NCI-H1417 treated with DMSO at 0.1 percent for 48 hours (cell line): ENCODE measurements around the gene C16orf96.

ENCODE experiments used
- DNase-seq: peaks from one replicate; lab custom pipeline; 2025; lab: John Stamatoyannopoulos, UW

The C16orf96 gene

DNA sequence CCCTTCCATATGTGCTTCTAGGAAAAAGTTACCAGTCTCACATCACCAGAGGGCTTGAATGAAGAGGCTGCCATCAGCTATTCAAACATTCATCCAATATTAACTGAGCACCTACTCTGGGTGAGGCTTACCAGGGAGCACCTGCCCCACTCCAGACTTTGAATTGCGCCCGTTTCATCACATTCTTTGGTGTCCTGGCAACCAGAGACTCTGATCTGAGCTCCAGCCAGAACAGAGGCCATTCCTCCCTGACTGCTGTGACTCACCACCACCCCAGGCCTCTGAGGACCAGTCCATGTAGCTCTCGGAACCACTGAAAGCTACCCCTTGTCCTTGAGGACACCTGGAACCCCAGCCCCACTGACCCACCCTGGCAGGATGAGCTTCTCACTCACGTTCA is at the start of gene C16orf96:
Gene C16orf96, plus strand, starts transcription at position 229 of the 400 bp plus-strand sequence. Its CDS starts 150 bp downstream, at position 379.
- no peak for DNase-seq

DNA sequence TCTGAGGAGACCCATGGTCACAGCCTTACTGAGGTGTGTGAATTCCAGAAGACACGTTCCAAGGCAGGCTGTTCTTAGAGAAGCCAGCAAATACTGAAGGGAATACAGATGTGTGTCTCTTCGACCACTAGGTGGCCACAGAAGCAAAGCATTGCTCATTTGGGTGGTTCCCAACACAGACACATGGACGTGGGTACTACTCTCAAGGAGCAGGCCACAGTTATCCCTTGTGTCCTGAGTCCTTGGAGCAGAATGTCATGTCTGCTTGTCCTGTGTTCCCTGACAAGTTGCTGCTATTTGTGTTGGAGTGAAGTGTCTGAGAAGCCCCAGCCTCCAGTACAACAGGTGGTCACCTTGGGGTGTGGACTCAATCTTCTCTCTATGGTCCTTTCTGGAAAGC is 49.7 kb upstream of the C16orf96 start:
- DNase-seq: no peak

DNA sequence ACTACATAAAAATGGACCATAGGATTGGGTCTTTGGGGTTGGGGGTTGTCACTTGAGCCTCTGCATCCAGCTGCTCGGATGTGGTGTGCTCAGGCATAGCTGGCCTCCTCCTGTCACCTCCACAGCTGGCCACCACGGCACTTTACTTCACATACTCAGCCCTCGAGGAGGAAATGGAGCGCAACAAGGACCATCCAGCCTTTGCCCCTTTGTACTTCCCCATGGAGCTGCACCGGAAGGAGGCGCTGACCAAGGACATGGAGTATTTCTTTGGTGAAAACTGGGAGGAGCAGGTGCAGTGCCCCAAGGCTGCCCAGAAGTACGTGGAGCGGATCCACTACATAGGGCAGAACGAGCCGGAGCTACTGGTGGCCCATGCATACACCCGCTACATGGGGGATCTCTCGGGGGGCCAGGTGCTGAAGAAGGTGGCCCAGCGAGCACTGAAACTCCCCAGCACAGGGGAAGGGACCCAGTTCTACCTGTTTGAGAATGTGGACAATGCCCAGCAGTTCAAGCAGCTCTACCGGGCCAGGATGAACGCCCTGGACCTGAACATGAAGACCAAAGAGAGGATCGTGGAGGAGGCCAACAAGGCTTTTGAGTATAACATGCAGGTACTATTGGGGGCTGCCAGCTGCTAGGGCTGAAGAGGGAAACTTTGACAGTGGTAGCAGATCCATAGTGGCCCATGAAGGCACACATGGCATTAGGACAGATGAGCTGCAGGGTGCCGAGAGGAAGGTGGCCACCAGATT is 48.4 kb upstream of the C16orf96 start:
- DNase-seq: no peak

DNA sequence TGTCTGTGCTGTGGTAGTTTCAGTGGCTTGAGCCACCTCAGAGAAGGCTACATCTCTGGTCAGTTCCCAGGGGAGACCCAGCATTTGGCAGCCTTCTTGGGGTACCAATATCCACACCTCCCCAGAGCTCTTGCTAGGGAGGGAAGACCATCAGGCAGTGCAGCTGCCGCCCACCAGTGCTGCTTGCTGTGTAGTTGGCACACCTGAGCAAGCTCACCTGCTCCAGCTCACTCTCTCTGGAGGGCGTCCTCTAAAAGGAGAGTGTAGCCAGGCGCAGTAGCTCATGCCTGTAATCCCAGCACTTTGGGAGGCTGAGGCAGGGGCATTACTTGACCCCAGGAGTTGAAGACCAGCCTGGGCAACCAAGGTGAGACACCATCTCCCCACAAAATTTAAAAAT is 47.3 kb upstream of the C16orf96 start:
- no peak for DNase-seq

DNA sequence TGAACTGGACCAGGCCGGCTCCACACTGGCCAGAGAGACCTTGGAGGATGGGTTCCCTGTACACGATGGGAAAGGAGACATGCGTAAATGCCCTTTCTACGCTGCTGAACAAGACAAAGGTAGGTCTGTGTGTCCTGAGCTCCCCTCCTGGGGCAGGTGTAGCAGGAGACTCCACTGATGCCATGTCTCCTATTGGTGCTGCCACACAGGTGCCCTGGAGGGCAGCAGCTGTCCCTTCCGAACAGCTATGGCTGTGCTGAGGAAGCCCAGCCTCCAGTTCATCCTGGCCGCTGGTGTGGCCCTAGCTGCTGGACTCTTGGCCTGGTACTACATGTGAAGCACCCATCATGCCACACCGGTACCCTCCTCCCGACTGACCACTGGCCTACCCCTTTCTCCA is 46.7 kb upstream of the C16orf96 start:
- DNase-seq: no peak

DNA sequence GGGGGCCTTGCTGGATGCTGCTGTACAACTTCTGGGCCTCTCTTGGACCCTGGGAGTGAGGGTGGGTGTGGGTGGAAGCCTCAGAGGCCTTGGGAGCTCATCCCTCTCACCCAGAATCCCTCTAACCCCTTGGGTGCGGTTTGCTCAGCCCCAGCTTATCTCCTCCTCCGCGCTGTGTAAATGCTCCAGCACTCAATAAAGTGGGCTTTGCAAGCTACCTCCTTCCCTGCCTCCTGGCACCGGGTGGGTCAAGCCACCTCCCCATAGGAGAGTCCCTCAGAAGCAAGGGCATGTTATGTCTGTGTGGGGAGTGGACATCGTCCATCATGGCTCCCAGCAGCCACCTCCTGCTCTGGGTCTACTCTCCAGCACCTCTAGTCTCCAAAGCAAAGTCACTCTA is 46.0 kb upstream of the C16orf96 start:
- no peak for DNase-seq

DNA sequence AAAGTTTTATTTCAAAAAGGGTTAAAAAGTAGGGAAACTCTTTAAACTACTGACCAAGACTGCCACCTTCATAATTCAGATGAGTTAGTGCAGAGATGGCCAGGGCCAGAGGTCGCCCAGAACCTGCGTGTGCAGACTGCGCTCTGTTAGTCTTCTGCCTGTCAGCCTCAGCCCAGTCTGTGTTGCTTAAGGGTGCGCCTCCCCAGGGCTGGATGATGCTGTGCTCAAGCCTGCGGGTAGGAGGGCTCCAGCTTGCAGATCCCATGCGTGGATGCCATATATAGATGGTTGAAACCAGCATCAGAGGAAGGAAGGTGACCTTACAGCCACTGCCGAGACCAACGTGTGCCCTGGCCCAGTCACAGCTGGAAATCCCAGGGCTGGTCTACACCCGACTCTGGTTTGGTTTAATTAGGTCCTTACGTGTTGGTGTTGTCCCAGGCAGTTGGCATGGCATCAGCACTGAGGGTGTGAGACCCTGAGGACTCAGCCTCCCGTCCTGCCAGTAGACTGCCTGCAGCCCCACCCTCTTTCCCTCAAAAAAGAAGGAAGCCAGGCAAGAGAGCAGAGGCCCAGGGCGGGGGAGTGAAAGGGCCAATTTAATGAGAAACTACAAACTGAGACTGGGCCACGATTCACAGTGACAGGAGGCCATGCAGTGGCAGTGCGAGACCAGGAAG is 45.3 kb upstream of the C16orf96 start:
- DNase-seq: no peak

DNA sequence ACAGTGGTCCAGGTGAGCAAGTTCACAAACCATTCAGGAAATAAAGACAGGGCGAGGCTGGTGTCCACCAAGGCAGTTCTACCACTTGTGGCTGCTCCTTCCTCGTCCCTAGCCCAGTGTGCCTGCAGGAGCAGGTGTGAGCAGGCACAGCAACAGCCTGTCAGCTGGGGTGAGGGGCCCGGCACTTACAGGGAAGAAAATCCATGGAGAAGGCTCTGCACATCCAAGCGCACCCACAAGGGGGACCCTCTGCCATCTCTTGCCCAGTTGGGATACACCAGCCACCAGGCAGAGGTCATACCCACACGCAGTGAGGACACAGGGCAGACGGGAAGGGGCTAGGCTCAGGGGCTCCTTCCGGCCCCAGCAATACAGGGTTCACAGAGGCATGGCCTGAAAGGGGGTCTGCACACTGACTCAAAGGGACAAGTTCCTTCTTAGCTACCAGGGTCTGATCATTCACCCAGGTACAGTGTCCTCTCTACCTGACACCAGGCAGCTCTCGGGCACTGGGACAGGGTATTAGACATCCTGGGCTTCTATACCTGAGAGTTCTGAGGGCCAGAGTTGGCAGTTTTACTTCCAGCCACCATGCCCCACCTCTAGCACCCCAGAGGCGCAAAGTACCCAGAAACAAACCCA is 44.6 kb upstream of the C16orf96 start:
- DNase-seq: no peak

DNA sequence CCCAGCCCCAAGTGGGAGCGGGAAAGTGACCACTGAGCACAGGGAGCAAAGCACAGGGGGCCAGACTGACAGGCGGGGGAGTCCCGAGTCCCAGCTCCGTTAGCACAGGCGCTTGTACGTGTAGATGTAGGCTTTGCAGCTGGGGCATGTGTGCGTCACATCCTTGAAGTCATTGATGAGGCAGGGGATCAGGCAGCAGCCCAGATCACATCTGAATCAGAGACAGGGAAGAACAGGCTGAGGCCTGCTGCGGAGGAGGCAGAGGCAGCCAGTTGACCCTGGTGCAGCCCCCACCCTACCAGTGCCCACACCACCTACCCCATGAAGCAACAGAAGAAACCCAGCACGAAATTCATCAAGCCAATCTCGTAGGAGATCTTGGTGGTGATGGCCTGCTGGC is 43.7 kb upstream of the C16orf96 start:
- DNase-seq: no peak

DNA sequence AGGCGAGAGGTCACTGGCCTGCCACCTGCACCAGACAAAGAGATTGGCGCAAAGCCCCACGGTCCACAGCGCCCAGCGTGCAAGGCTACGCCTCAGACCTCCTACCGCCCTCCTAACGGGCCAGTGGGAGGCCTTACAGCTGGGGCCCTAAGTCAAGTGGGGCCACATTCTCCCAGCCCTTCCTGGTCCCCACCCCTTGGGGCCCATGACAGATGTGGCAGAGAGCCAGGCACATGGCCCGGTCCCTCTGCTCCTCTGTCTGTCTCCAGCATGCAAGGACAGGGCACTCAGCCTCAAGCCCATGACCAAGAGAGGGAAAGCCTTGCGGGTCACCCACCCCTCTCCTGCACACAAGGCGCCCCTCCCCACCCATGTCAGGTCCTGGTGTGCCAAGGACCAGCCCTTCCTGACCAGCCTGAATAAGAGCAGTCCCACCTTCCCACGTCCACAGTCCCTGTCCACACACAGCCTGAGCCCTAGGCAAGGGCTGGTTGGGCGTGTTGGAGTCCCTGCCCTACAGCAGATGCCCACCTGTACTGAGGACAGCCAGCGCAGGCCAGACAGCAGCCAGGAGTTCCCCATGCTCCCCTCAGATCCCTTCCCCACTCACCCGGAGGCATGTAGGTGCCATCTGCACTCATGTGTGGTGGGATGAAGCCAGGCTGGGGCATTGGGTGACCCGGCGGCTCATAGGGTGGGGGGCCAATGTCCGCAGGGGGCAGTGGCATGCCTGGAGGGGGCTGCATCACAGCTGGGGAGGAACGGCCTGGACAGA is 42.9 kb upstream of the C16orf96 start:
- DNase-seq: no peak

DNA sequence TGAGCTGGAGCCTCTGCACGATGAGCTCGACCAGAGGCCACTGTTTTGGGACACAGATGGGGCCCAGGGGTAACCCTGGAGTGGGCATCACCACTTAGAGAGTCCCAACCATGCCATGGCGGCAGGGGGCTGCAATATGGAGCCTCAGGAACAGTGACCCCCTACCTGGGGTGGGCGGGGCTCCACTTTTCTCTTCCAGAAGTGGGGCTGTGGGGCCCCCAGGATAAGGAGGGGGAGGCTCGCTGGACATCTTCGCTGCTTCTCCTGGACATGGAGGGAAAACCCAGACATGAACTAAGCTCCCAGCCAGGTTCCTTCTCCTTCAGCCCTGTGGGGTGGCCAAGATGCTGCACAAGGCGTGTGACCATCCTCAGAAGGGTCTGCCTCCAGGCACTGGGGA is 42.3 kb upstream of the C16orf96 start:
- DNase-seq: no peak

DNA sequence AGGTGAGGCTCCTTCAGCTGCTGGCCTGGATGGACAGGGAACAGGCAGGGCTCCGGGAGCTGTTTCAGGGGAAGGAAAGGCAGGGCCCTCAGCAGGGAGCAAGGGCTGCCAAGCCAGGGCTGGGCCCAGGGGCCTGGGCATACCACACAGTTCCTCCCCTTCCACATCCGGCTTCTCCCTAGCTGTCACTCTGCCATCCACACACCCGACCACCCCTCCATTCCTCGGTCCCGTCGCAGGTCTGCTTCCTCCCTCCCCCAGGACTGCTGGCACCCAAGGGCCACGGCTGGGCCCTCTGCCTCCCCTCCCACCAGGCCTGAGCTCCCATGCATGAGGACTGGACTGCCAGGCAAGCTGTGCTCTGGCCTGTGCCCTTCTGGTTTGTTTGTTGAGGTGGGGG is 41.5 kb upstream of the C16orf96 start:
- no peak for DNase-seq

DNA sequence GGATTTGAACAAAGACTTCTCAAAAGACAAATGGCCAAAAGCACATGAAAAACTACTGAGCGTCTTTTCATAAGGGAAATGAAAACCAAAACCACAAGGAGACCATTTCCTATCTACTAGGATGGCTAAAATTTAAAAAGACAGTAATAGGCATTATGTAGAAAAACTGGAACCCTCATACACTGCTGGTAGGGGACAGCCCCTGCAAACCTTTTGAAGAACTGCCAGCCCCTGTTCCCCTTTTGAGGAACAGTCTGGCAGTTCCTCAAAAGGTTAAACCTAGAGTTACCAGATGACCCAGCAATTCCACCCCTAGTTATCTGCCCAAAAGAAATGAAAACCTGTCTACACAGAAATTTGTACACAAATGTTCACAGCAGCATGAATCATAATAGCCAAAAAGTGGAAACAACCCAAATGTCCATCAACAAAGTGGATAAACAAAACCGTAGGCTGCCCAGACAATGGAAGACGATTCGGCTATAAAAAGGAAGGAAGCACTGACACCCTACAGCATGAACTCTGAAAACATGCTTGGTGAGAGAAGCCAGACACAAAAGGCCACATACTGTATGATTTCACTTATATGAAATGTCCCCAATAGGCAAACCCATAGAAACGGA is 40.4 kb upstream of the C16orf96 start:
- DNase-seq: no peak

DNA sequence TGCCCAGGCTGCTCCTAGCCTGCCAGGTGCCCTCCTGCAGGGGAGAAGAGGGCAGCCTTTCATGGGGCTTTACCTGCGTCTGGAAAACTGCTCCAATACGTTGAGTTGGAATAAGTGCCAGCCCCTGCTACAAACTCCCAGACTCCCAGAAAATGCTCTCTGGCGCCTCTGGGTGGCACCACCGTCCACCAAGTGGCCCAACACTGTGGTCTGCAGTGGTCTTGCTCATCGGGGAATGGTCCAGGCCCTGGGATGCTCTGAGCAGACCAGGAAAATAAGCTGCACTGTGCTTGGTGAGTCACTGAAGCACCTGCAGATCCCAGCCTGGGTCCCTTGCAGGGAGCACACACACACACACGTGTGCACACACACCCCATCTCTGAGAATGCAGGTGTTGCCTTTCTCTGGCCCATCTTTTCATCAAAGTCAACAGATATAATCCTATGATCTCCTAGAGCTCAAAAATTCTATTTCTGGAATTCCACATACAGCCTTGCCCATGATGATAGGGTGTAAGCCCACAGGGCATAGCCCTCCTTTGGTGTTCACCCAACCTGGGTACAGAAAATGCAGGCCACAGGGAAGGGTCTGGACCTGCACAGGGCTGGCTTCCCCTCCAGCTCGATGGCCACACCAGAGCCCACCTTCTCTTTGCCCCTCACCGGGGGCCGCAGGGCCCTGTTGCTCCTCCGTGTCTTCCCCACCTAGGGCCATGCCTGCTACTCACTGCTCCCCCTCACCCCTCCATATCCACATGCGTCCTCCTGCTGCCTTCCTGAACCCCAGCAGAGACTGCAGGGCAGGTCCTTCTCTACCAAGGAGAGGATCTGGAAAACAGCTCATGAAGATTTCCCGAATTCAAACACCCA is 38.1 kb upstream of the C16orf96 start:
- DNase-seq: no peak

DNA sequence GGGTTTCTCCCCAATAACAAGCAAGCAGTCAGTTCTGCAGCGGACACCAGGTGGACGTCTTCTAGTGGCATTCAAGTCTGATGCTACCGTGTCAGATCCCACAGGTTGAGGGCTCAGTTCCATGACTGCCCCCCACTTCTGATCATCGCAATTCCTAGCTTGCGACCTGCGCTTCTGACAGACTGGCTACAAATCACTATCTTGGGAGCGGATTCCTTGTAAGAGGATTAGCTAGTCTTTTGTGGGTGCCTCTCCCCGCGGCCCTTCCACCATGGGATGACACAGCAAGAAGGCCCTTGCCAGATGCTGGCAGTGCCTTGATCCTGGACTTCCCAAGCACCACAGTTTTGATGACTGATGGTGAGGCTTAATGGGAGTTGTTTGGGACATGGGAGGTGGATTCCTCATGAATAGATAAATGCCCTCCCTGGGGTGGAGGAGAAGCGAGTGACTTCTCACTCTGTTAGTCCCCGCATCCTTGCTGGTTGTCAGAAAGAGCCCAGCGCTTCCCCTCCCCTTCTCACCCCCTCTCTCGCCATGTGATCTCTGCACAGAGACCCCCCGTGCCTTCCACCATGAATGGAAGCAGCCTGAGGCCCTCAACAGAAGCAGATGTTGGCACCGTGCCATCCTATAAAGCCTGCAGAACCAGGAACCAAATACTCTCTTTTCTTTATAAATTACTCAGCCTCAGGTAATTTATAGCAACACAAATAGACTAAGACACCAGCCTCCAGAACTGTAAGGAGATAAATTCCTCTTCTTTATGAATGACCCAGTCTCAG is 36.7 kb upstream of the C16orf96 start:
- DNase-seq: no peak

DNA sequence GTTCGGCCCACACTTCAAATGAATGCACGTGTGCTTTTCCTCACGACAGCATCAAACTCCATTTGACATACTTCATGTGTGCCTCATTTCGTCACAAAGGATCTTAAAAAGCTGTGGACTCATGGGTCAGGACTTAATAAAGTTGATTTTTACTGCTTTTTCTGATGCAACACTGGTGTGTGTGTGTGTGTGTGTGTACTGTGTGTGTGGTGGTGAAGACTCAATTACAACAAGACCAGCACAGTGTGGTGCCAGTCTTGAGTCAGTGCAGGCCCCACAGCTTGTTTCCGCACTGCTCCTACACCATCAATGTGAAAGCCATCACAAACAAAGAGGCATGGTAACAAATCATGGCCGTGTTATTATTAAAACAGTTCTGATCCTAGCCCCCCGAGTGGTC is 35.2 kb upstream of the C16orf96 start:
- no peak for DNase-seq

DNA sequence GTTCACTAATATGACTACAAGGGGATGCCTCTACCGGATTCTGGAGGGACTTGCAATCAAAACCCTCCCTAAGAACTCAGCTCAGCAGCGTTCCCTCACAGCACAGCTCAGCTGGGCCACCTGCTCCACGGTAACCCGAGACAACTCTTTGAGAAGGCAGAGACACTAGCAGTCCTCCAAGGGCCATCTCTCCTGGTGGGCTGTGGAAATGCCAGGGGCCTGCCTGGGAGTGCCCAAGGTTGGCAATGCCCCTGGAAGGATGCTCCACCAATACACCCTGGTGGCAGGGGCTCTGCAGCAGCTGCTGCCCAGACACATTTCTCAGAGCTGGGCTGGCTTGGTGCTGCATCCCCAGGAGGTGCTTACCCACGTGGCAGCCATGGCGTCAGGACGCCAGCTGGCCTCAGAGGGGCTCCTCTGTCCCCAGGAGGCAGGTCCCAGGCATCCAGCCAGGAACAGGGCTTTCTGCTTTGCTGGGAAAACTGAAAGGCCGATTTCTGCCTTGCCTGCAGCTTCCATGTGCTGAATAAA is 34.0 kb upstream of the C16orf96 start:
- DNase-seq: no peak

DNA sequence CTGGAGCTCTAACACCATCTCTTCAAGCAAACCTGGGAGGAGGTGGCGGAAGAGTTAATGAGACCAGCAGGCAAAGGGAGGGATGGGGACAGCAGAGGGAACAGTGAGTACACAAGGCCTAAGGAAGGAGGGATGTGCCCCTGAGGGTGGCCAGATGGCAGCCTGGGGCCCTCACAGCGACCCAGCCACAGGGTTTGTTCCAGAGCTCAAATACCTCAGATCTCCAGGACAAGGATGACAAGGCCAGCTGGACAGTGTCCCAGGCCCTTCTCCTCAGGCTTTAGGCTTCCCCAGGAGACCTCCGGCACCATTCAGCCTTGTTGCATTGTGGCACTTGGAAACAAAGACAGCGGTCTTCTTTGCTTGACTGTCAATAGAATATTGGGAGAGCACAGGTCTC is 32.5 kb upstream of the C16orf96 start:
- no peak for DNase-seq

DNA sequence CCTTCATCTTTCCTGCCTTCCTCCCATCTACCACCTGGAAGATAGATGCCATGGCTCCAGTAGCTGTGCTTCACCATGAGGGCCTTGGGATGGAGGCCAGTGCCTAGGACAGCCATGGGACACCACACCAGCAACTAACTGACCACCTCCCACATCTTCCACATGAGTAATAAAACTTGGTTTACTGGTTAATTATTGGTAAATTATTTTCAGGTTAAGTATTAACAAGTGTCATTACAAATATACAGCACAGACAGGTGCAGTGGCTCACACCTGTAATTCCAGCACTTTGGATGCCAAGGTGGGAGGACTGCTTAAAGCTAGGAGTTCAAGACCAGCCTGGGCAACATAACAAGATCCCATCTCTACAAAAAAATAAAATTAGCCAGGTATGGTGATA is 31.6 kb upstream of the C16orf96 start:
- DNase-seq: no peak

DNA sequence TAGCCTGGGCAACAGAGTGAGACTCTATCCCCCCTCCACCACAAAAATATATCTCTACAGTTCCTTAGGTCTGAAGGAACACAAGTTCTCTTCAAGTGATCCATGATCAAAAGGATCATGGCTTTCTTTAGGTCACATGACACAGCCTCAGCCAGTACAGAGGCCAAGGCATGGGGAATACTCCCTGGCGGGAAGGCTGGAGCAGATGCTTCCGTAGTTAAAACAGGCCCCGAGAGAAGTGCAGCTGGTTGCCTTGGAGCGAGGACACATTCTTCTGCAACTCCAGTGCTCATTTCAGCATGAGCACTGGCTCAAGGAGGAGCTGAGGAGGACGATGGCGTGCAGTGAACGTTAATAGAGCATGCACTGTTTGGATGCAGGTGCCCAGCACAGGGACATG is 31.1 kb upstream of the C16orf96 start:
- no peak for DNase-seq
